ES-I3 (cell line): Measurements from ENCODE around the gene CDK6.

Experiments used
- H3K36me3 ChIP-seq: 2 replicates; pipeline ENCODE4 v1.6.1; 2013; ENCODE audit warnings: mild to moderate bottlenecking, low read length, control low read depth, moderate library complexity; ENCODE audit not compliant: insufficient read depth
- H3K4me1 ChIP-seq: 2 replicates; pipeline ENCODE4 v1.6.1; 2013; ENCODE audit warnings: mild to moderate bottlenecking, control low read depth, low read length; ENCODE audit not compliant: insufficient read depth
- H3K9ac ChIP-seq: 2 replicates; pipeline ENCODE4 v1.6.1; 2013; ENCODE audit warnings: low read depth, mild to moderate bottlenecking, low read length, moderate library complexity
- H3K9me3 ChIP-seq: 2 replicates; pipeline ENCODE4 v1.6.1; 2013; ENCODE audit warnings: mild to moderate bottlenecking, low read length, moderate library complexity; ENCODE audit not compliant: control insufficient read depth, insufficient read depth

Gene CDK6

DNA sequence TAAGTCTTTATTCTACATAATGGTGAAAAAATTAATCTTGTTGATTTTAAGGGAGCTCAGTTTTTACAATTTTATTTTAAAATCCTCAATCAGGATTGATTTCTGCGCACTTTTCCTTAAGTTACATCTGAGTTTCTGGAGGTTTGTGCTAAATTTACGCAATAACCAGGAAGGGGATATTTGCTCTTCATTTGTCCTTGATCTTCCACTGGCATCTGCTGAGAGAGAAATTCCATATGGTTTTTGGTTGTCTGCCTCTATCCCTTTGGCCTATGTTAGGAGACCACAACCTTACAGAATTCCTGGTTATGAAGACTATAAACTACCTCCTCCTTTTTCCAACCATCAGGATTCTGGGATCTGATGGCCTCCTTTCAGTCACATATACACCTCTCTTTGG lies 20.1 kb upstream of the CDK6 start:
- H3K36me3 ChIP-seq, result no peaks in the 10 kb centered on the region
- no peak overlapping the region for H3K9ac ChIP-seq
- H3K9me3 ChIP-seq, result no peaks in the 10 kb centered on the region
- H3K4me1 ChIP-seq, result no peaks in the 10 kb centered on the region

DNA sequence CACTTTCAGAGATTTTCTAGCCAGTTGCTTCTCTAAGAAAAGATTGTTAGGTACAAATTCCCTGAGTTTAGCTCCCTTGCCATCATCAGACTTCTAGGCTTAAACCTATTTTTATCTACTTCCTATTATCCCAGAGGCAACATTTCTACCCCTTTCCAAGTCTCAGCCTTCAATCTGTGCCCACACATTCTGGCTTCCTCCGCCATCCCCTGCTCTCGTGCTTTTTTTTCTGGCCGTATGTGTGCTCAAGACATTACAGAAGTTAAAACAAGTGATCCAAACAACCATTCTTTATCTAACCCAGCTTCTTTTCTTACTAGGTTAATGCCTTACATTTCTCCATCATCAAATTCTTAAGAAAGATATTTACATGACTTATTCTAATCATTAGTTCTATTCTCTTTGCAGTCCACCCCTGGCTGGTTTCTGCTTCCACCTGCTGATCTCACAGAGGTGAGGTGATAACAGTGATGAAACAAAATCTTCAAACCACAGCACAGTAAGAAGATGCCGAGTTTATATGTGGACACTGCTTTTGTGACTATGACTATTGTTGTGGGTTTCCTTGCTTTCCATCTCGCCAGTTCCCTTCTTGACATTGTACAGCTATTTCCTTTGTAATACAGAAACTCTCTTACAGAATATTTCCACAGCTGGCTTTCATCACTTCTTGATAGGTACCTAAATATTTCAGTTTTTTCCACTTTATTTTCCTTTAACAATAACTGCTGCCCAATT lies 18.3 kb upstream of the CDK6 start:
- Histone ChIP-seq H3K4me1 (no peaks in the 10 kb centered on the region), H3K9ac (no peak overlapping the region), H3K36me3 (no peaks in the 10 kb centered on the region)

DNA sequence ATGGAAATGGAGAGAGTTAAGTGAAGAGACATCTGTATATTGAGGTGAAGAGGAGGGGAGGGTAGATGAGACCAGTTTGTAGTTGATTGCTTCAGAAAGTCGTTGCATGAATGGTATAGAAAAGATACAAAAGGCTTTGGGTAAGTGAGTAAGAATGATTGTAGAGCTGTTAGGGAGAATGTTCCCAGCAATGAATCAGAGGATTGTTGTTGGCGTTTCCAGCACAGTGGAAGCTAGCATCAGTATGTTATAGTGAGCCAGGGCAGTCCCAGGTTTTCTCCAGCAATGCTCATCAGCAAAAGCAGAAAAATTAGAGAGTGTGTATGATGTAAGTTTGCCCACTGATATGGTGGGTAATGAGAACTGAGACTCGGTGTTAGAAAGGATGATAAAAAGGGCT lies 15.4 kb upstream of the CDK6 start:
- no peak overlapping the region for H3K9ac ChIP-seq
- H3K4me1 ChIP-seq, result no peaks in the 10 kb centered on the region
- no peaks in the 10 kb centered on the region for H3K36me3 ChIP-seq
- H3K9me3 ChIP-seq, result no peaks in the 10 kb centered on the region

More for the DNA sequence above, 18.3 kb upstream of the CDK6 start:
- no peaks in the 10 kb centered on the region for H3K9me3 ChIP-seq

DNA sequence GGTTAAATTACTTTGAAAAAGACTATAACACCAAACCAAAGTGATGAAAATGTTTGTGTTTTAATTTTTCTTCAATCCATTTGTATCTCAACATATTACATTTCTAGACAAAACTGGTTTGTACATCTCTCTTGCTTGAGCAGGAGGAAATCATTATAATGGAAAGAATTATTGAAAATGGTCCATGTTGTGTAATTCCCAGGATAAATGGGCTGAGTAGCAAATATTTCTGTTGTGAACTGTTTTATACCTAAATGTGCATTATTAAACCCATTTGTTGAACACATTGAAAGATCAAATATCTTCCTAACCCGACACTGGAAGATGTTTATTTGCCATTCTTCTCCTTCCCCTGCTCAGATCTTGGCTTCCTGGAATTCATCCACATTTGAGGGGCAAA lies 14.1 kb upstream of the CDK6 start:
- Histone ChIP-seq H3K9ac (no peak overlapping the region), H3K36me3 (no peaks in the 10 kb centered on the region), H3K4me1 (no peaks in the 10 kb centered on the region), H3K9me3 (no peaks in the 10 kb centered on the region)

DNA sequence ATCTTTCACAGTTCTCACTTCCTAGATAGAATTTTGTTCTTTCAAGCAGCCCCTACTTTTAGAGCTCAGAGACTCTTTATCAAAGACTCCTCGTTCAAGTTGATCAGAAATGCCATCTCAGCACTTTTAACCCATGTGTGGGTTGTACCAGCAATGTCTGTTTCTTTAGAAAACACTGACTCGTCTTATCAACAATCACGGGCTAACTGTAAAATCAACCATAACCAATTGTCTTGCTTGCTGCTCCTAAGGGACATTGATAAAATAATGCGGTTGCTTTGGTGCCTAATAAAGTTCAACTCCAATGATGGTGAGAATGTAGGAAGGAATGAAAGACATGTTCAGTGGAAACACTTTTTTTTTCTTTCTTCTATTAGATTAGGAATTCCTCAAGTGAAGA lies 12.9 kb upstream of the CDK6 start:
- H3K4me1 ChIP-seq, result no peaks in the 10 kb centered on the region
- H3K36me3 ChIP-seq, result no peaks in the 10 kb centered on the region
- no peak overlapping the region for H3K9ac ChIP-seq
- no peaks in the 10 kb centered on the region for H3K9me3 ChIP-seq

DNA sequence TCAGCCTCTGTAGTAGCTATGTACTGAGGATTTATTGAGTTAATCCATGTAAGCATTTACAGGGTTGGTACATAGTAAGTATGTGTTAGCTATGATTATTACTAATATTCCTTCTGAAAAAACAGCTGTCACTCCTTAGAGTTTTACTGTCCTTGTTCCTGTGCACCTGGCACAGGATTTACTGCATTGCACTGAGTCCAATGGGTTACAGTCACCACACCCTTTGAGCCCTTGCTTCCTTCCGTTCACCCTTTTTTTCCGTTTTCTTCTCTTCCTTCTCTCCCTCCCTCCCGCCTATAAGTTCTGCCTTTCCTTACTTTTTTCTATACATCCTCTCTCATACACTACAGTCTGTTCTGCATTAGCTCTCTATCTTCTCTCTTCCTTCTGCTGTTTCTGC lies 12.5 kb upstream of the CDK6 start:
- no peaks in the 10 kb centered on the region for H3K4me1 ChIP-seq
- H3K9ac ChIP-seq, result no peak overlapping the region
- H3K36me3 ChIP-seq, result no peaks in the 10 kb centered on the region
- H3K9me3 ChIP-seq, result no peaks in the 10 kb centered on the region

DNA sequence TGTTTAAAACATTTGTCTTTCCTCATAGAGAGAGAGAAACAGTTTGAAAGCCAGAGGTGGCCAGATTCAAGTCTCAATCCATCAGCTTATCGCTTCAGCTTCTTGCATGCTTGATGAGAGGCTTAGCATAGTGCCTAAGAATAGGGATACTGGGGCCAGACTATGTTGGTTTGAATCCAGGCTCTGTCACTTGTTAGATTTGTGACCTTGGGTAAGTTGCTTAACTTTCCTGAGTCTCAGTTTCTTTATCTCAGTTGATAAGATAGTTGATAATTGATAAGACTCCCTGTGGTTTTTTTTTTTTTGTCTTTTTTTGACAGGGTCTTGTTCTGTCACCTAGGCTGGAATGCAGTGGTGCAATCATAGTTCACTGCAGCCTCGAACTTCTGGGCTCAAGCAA lies 12.1 kb upstream of the CDK6 start:
- Histone ChIP-seq H3K9ac (no peak overlapping the region), H3K4me1 (no peaks in the 10 kb centered on the region), H3K9me3 (no peaks in the 10 kb centered on the region), H3K36me3 (no peaks in the 10 kb centered on the region)

DNA sequence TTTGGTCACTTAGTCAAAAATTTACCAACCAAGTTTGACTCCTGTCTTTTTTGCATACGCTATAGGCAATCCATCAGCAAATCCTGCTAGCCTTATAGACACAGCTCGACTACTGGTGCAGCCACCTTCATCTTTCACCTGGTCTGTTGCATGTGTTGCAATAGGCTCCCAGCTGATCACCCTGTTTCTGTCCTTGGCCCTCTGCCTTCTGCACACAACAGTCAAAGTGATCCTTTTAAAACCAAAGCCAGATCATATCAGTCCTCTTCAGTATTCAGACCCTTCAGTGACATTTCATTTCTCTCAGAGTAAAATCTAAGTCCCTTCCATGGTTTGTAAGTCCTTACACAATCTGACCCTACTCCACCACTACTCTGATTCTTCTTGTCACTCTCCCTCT lies 10.9 kb upstream of the CDK6 start:
- H3K4me1 ChIP-seq, result no peaks in the 10 kb centered on the region
- no peaks in the 10 kb centered on the region for H3K9me3 ChIP-seq
- no peaks in the 10 kb centered on the region for H3K36me3 ChIP-seq
- H3K9ac ChIP-seq, result no peak overlapping the region

DNA sequence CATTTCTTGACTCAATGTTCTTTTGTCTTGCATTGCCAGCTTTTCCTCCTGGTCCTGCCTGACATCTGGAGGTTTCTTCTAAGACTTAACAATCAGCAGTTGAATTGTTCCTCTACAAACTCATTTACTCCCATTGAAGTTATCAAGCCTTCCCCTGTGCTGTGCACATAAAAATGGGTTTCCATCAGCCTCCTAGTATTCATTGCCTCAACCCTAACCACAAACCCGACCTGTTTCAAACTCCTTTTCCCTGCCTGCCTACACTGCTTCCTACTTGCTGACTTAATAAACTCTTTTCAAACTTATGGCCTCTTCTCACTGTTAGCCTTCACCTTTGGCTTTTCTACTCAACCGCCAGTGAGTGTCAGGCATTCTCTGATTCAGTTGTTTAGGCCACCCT lies 9.4 kb upstream of the CDK6 start:
- Histone ChIP-seq H3K9me3 (no peaks in the 10 kb centered on the region), H3K4me1 (no peaks in the 10 kb centered on the region), H3K36me3 (no peaks in the 10 kb centered on the region), H3K9ac (no peak overlapping the region)

DNA sequence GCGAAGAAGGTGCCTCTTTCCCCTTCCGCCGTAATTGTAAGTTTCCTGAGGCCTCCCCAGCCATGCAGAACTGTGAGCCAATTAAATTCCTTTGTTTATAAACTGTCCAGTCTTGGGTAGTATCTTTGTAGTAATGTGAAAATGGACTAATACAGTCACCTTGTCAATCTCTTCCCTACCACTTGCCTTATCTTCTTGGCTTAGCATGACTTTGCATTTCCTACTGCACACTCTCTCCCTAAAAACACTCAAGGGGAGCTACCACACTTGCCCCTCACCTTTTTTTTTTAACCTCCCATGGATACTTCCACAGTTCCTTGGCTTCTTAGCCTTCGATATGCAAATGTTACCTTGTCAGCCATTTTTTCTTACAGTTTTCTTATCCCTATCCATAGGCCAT lies 7.4 kb upstream of the CDK6 start:
- no peaks in the 10 kb centered on the region for H3K4me1 ChIP-seq
- H3K36me3 ChIP-seq, result no peaks in the 10 kb centered on the region
- H3K9ac ChIP-seq, result no peak overlapping the region
- no peaks in the 10 kb centered on the region for H3K9me3 ChIP-seq

DNA sequence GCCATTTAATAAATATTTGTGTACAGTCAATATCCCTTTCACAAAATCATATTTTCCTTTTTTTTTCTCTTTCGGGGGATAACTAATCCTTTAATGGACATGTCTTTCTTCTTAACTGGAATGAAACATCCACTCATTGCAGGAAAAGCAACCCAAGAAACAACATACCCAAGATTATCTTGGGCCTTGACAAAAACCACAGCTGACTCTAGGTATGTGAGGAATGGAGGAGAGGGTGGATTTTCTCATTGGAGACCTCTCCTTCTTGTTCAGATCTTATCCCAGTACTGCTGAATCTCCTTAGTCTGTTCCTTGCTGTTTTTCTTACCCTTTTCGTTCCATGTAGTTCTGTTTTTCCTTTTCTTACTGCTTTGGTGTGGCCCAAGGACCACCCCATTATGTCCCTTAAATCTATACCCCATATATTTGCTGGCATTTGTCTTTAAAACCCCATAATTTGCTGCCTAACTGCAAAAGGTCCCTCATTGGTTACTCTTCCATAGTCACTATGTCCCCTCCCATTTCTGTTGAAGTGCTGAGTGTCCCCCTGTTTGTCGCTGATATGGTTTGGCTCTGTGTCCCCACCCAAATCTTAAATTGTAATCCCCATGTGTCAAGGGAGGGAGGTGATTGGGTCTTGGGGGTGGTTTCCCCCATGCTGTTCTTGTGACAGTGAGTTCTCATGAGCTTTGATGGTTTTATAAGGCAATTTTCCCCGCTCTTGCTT lies 6.8 kb upstream of the CDK6 start:
- no peaks in the 10 kb centered on the region for H3K9me3 ChIP-seq
- no peaks in the 10 kb centered on the region for H3K36me3 ChIP-seq
- no peaks in the 10 kb centered on the region for H3K4me1 ChIP-seq
- H3K9ac ChIP-seq, result no peak overlapping the region

DNA sequence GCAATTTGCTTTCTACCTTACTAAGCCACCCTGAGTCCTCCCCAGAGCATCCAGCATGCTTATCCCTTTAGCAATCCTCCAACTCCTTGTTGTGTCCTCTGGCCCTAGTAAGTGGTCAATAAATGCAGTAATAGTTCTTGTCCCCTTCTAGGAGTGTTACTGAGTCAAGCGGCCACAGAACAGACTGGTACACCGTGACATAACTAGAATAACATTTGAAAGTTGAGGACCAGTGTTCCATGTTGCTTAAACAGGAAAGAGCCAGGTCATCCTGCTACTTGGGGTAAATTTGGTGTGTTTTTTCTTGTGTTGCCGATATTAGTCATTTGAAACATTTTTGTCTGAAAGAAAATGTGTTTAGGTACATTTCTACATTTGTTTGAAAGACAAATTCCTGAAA lies 4.8 kb upstream of the CDK6 start:
- H3K9me3 ChIP-seq, result no peaks in the 10 kb centered on the region
- H3K4me1 ChIP-seq, result no peaks in the 10 kb centered on the region
- no peaks in the 10 kb centered on the region for H3K36me3 ChIP-seq
- no peak overlapping the region for H3K9ac ChIP-seq

DNA sequence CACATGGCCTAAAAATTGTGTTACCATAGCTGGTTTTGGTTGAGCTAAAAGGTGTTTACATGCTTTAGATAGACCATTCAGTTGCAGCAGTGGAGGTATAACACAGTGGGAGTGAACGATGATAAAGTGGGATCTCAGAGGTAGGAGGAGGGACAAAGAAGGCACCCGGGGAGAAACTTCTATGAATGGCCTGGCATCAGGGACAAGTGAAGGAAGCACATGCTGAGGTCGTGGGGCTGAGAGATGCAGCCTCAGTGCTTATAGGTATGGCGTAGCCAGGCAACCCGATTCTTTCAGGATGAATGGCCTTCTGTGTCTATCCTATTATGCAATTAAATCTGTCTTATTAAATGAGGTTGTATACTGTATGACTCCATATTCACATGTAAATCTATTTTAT lies 3.9 kb upstream of the CDK6 start:
- Histone ChIP-seq H3K36me3 (no peaks in the 10 kb centered on the region), H3K4me1 (no peaks in the 10 kb centered on the region), H3K9ac (no peak overlapping the region), H3K9me3 (no peaks in the 10 kb centered on the region)

DNA sequence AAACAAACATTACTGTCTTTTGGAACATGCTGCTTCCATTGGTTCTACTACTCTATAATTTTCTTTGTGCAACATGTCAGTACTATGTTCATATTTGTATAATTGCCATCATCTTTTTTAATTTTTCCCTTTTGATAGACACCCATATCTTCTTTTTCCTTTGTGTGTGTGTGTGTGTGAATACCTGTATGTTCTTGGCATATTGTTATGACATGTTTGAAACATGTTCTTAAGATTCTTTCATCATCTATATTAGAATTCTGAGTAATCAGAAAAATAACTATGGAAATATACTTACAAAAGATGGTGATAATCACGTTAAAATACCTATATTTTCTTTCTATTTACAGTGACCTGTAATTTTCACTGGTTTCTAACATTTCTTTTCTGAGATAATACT lies 3.5 kb upstream of the CDK6 start:
- Histone ChIP-seq H3K4me1 (no peaks in the 10 kb centered on the region), H3K9ac (no peak overlapping the region), H3K9me3 (no peaks in the 10 kb centered on the region), H3K36me3 (no peaks in the 10 kb centered on the region)

DNA sequence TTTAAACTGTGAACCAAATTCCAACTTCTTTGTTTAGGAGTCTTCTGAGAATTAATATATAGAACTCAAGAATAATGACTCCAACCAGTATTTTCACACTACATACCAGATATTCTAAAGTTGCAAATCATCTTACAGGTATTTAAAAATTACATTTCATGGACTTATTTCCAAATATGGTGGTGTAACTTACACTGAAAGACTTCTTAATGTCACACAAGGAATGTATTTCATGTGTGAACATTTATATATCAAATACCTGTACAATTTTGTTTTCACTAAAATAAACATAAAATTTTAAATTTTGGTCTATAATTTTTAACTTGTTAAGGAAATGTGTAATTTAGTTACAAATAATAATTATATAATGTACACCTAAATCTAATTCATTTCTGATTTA lies 2.6 kb upstream of the CDK6 start:
- no peaks in the 10 kb centered on the region for H3K36me3 ChIP-seq
- H3K9me3 ChIP-seq, result no peaks in the 10 kb centered on the region
- H3K9ac ChIP-seq, result no peak overlapping the region
- H3K4me1 ChIP-seq, result no peaks in the 10 kb centered on the region
